ENCODE measurements around the gene P2RX4.

Gene P2RX4

DNA sequence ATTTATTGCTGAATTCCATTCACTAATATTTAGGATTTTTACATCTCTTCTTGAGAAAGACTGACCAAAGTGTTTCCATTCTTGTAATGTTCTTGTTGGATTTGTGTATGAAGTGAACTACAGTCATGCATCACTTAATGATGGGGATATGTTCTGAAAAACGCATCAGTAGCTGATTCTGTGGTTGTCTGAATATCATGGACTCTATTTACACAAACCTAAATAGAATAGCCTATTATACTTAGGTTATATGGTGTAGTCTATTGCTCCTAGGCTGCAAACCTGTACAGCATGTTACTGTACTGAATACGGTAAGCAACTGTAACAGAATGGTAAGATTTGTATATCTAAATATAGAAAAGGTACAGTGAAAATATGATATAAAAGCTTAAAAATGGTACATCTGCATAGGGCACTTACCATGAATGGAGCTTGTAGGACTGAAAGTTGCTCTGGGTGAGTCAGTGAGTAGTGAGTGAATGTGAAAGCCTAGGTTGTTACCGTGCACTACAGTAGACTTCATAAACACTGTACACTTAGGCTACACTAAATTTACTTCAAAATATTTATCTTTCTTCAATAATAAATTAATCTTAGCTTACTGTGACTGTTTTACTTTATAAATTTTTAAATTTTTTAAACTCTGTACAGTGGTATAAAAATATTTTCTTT lies 27.6 kb upstream of the P2RX4 start:
- no peak overlapping the region for H3K27ac ChIP-seq (ENCODE audit: low read length)
- H3K4me3 ChIP-seq (ENCODE audit: low read length), result no peak overlapping the region
- H3K36me3 ChIP-seq (replicated peaks; ENCODE audit: insufficient read depth, low read length), result no peaks in the 10 kb centered on the region
- no peaks in the 10 kb centered on the region for H3F3A ChIP-seq (ENCODE audit: insufficient read depth, low read length)
- no peaks in the 10 kb centered on the region for H3K4me1 ChIP-seq (ENCODE audit: low read length)
- TF ChIP-seq EZH2 (optimal IDR thresholded peaks at IDR 0.05; ENCODE audit: low read depth, low read length), result no peak
- TF ChIP-seq, protein P1, sequence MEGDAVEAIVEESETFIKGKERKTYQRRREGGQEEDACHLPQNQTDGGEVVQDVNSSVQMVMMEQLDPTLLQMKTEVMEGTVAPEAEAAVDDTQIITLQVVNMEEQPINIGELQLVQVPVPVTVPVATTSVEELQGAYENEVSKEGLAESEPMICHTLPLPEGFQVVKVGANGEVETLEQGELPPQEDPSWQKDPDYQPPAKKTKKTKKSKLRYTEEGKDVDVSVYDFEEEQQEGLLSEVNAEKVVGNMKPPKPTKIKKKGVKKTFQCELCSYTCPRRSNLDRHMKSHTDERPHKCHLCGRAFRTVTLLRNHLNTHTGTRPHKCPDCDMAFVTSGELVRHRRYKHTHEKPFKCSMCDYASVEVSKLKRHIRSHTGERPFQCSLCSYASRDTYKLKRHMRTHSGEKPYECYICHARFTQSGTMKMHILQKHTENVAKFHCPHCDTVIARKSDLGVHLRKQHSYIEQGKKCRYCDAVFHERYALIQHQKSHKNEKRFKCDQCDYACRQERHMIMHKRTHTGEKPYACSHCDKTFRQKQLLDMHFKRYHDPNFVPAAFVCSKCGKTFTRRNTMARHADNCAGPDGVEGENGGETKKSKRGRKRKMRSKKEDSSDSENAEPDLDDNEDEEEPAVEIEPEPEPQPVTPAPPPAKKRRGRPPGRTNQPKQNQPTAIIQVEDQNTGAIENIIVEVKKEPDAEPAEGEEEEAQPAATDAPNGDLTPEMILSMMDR (IDR thresholded peaks at IDR 0.05; ENCODE audit: low read length), result no peak
- TF ChIP-seq EZH2phosphoT487 (IDR thresholded peaks at IDR 0.05; ENCODE audit: low read length), result no peak
- H4K20me1 ChIP-seq (ENCODE audit: insufficient read depth, low read length), result no peaks in the 10 kb centered on the region
- no peak overlapping the region for H2AFZ ChIP-seq (ENCODE audit: low read length)
- H3K9me2 ChIP-seq (replicated peaks; ENCODE audit: insufficient read depth, low read length), result no peaks in the 10 kb centered on the region
- no peak overlapping the region for H3K9ac ChIP-seq (ENCODE audit: low read length)
- H3K4me2 ChIP-seq (ENCODE audit: low read depth, low read length), result no peak overlapping the region
- no peaks in the 10 kb centered on the region for H3K79me2 ChIP-seq (ENCODE audit: low read length)
- H3K27me3 ChIP-seq (replicated peaks; ENCODE audit: insufficient read depth, low read length), result no peaks in the 10 kb centered on the region
- H3K9me3 ChIP-seq (replicated peaks; ENCODE audit: insufficient read depth, low read length), result no peaks in the 10 kb centered on the region
- no peak for DNase-seq

DNA sequence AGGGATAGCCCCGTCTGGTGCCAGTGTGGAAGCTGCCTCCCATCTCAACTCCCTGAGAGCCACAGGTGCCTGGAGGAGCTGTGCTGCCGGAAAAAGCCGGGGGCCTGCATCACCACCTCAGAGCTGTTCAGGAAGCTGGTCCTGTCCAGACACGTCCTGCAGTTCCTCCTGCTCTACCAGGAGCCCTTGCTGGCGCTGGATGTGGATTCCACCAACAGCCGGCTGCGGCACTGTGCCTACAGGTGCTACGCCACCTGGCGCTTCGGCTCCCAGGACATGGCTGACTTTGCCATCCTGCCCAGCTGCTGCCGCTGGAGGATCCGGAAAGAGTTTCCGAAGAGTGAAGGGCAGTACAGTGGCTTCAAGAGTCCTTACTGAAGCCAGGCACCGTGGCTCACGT lies 25.5 kb upstream of the P2RX4 start:
- H3K9ac ChIP-seq (ENCODE audit: low read length), result no peak overlapping the region

DNA sequence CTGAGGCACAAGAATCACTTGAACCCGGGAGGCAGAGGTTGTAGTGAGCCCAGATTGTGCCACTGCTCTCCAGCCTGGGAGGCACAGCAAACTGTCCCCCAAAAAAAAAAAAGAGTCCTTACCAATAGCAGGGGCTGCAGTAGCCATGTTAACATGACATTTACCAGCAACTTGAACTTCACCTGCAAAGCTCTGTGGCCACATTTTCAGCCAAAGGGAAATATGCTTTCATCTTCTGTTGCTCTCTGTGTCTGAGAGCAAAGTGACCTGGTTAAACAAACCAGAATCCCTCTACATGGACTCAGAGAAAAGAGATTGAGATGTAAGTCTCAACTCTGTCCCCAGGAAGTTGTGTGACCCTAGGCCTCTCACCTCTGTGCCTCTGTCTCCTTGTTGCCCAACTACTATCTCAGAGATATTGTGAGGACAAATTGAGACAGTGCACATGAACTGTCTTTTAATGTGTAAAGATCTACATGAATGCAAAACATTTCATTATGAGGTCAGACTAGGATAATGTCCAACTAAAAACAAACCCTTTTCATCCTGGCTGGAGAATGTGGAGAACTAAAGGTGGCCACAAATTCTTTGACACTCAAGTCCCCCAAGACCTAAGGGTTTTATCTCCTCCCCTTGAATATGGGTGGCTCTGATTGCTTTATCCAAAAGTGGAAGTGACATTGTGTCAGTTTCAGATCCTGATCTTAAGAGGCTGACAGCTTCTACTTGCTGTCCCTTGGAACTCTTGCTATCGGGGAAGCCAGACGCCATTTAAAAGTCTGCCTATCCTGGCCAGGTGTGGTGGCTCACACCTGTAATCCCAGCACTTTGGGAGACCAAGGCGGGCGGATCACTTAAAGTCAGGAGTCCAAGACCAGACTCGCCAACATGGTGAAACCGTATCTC lies 24.7 kb upstream of the P2RX4 start:
- Histone ChIP-seq H3K27me3 (replicated peaks; ENCODE audit: insufficient read depth, low read length) (no peaks in the 10 kb centered on the region), H3K36me3 (replicated peaks; ENCODE audit: insufficient read depth, low read length) (no peaks in the 10 kb centered on the region), H3K27ac (ENCODE audit: low read length) (no peak overlapping the region), H3K79me2 (ENCODE audit: low read length) (no peaks in the 10 kb centered on the region), H4K20me1 (ENCODE audit: insufficient read depth, low read length) (no peaks in the 10 kb centered on the region), H3F3A (ENCODE audit: insufficient read depth, low read length) (no peaks in the 10 kb centered on the region), H3K9ac (ENCODE audit: low read length) (no peak overlapping the region), H3K4me3 (ENCODE audit: low read length) (no peak overlapping the region), H3K4me1 (ENCODE audit: low read length) (no peaks in the 10 kb centered on the region), H2AFZ (ENCODE audit: low read length) (no peak overlapping the region), H3K9me2 (replicated peaks; ENCODE audit: insufficient read depth, low read length) (no peaks in the 10 kb centered on the region), H3K4me2 (ENCODE audit: low read depth, low read length) (no peak overlapping the region), H3K9me3 (replicated peaks; ENCODE audit: insufficient read depth, low read length) (no peaks in the 10 kb centered on the region)
- TF ChIP-seq EZH2 (optimal IDR thresholded peaks at IDR 0.05; ENCODE audit: low read depth, low read length) (no peak), EZH2phosphoT487 (IDR thresholded peaks at IDR 0.05; ENCODE audit: low read length) (no peak)
- TF ChIP-seq, protein P1 (IDR thresholded peaks at IDR 0.05; ENCODE audit: low read length), result no peak
- no peak for DNase-seq

More for the DNA sequence above, 25.5 kb upstream of the P2RX4 start:
- no peak overlapping the region for H2AFZ ChIP-seq (ENCODE audit: low read length)
- H3K4me3 ChIP-seq (ENCODE audit: low read length), result no peak overlapping the region
- H4K20me1 ChIP-seq (ENCODE audit: insufficient read depth, low read length), result no peaks in the 10 kb centered on the region
- H3F3A ChIP-seq (ENCODE audit: insufficient read depth, low read length), result no peaks in the 10 kb centered on the region
- no peak for DNase-seq
- TF ChIP-seq EZH2phosphoT487 (IDR thresholded peaks at IDR 0.05; ENCODE audit: low read length) (no peak), EZH2 (optimal IDR thresholded peaks at IDR 0.05; ENCODE audit: low read depth, low read length) (no peak)
- TF ChIP-seq, protein P1 (IDR thresholded peaks at IDR 0.05; ENCODE audit: low read length), result no peak
- H3K27ac ChIP-seq (ENCODE audit: low read length), result no peak overlapping the region
- H3K9me2 ChIP-seq (replicated peaks; ENCODE audit: insufficient read depth, low read length), result no peaks in the 10 kb centered on the region
- H3K9me3 ChIP-seq (replicated peaks; ENCODE audit: insufficient read depth, low read length), result no peaks in the 10 kb centered on the region
- H3K79me2 ChIP-seq (ENCODE audit: low read length), result no peaks in the 10 kb centered on the region
- H3K4me1 ChIP-seq (ENCODE audit: low read length), result no peaks in the 10 kb centered on the region
- H3K4me2 ChIP-seq (ENCODE audit: low read depth, low read length), result no peak overlapping the region
- H3K36me3 ChIP-seq (replicated peaks; ENCODE audit: insufficient read depth, low read length), result no peaks in the 10 kb centered on the region
- no peaks in the 10 kb centered on the region for H3K27me3 ChIP-seq (replicated peaks; ENCODE audit: insufficient read depth, low read length)
